HepG2 (cell line): ENCODE measurements around the gene HSD17B2. TPM values are rescaled to one million over a fixed set of nuclear protein-coding genes. Genes with fewer than 3 reads are reported as not detected.

Experiments used
- ATAC-seq: fragments of 200-7000 bp; cut with Tn5 transposase; 3 replicates; pipeline ENCODE4 v1.9.1; 2020; ENCODE audit warnings: mild to moderate bottlenecking, moderate library complexity
- BruUV-seq: library from RNA; stranded (reverse); fragments of 400-500 nt; replicated peaks from 2 replicates; lab custom pipeline; 2021; lab: Mats Ljungman, UMichigan
- CTCF ChIA-PET: fragments of 300-600 bp; formaldehyde crosslinking; extraction: SDS; loops from one replicate; lab custom pipeline; 2021; ENCODE audit warnings: low total read pairs, inconsistent platforms, low intra/inter-chr PET ratio; lab: Yijun Ruan, JAX
- POLR2A ChIA-PET: fragments of 350-600 bp; sonication (Branson Sonifier 250); formaldehyde crosslinking; loops from one replicate; lab custom pipeline; 2020; ENCODE audit warnings: antibody characterized with exemption, inconsistent platforms; lab: Yijun Ruan, JAX
- DNase-seq: peaks from one replicate; pipeline ENCODE4 v3.0.0-alpha.2; 2015; ENCODE audit warnings: low spot score
- FAIRE-seq: peaks from 3 replicates; lab custom pipeline; 2011; peaks lifted over from hg19 to GRCh38; lab: Jason Lieb, UNC
- H2AFZ ChIP-seq: one replicate; pipeline ENCODE4 v1.6.1; 2011; ENCODE audit warnings: low read length, inconsistent platforms
- H3K27ac ChIP-seq: fragments of 300-600 bp; 3 replicates; pipeline ENCODE4 v1.8.0; 2011; ENCODE audit warnings: mixed run types, mild to moderate bottlenecking, mixed read lengths, low read length, inconsistent platforms; ENCODE audit not compliant: insufficient read depth; ENCODE audit errors: extremely low read length
- H3K27me3 ChIP-seq, 2 experiments: fragments of 200-600 bp in 1 of 2; 2 replicates in 1 of 2; 3 replicates in 1 of 2; pipeline versions ENCODE4 v1.6.0 to v1.8.0; 2011; ENCODE audit warnings: low read length in 2 of 2, mild to moderate bottlenecking in 2 of 2, moderate library complexity in 2 of 2, inconsistent platforms in 1 of 2; ENCODE audit not compliant: insufficient read depth in 2 of 2, control insufficient read depth in 1 of 2
- H3K36me3 ChIP-seq, 2 experiments: fragments of 200-600 bp in 1 of 2; replicated peaks in 1 of 2; 2 replicates in 1 of 2; 3 replicates in 1 of 2; pipeline versions ENCODE4 v1.5.1 to v1.8.0; 2011; ENCODE audit warnings: low read length in 2 of 2, inconsistent platforms in 1 of 2; ENCODE audit not compliant: insufficient read depth in 2 of 2, control insufficient read depth in 1 of 2
- H3K4me1 ChIP-seq: 2 replicates; pipeline ENCODE4 v1.5.1; 2012; ENCODE audit warnings: low read length, inconsistent platforms; ENCODE audit not compliant: insufficient read depth
- H3K4me2 ChIP-seq: 2 replicates; pipeline ENCODE4 v1.6.0; 2011; ENCODE audit warnings: low read depth, low read length, inconsistent platforms
- H3K4me3 ChIP-seq, 3 experiments: fragments of 200-600 bp in 1 of 3; sonication (generic), shearing (Covaris generic) in 1 of 3; replicated peaks in 1 of 3; 2 replicates each; pipeline ENCODE4 v1.5.1; 2011 to 2016; ENCODE audit warnings: low read length in 3 of 3, inconsistent platforms in 2 of 3, low read depth in 2 of 3, mild to moderate bottlenecking in 2 of 3, control low read depth in 1 of 3, mixed read lengths in 1 of 3; ENCODE audit not compliant: insufficient read depth in 1 of 3
- H3K79me2 ChIP-seq: one replicate; pipeline ENCODE4 v1.6.1; 2011; ENCODE audit warnings: low read length, inconsistent platforms; ENCODE audit not compliant: insufficient read depth
- H3K9ac ChIP-seq: 2 replicates; pipeline ENCODE4 v1.6.0; 2011; ENCODE audit warnings: mild to moderate bottlenecking, low read depth, low read length, inconsistent platforms; ENCODE audit not compliant: insufficient read depth
- H3K9me3 ChIP-seq: 2 replicates; pipeline ENCODE4 v1.5.1; 2012; ENCODE audit warnings: mild to moderate bottlenecking, low read length
- H4K20me1 ChIP-seq: 2 replicates; pipeline ENCODE4 v1.6.0; 2011; ENCODE audit warnings: inconsistent platforms, mild to moderate bottlenecking, low read length, moderate library complexity; ENCODE audit not compliant: insufficient read depth
- HNF1A ChIP-seq, 2 experiments: sonication (generic) in 1 of 2; formaldehyde crosslinking in 1 of 2; IDR thresholded peaks; 2 replicates each; pipeline versions ENCODE4 v1.4.0 to v1.6.1; 2016 to 2020; ENCODE audit warnings: borderline replicate concordance in 1 of 2, low read depth in 1 of 2, mild to moderate bottlenecking in 1 of 2, missing genetic modification reagents in 1 of 2
- RFX1 ChIP-seq: fragments of 450-650 bp; IDR thresholded peaks from 2 replicates; pipeline ENCODE4 v1.6.1; 2017
- SMAD3 ChIP-seq: sonication (generic); formaldehyde crosslinking; IDR thresholded peaks from 2 replicates; pipeline ENCODE4 v1.4.0; 2020; ENCODE audit warnings: missing genetic modification reagents
- SRY ChIP-seq: sonication (generic); formaldehyde crosslinking; IDR thresholded peaks from 2 replicates; pipeline ENCODE4 v1.8.0; 2022; ENCODE audit warnings: mild to moderate bottlenecking, missing genetic modification reagents
- TBX2 ChIP-seq: sonication (generic); formaldehyde crosslinking; IDR thresholded peaks from 2 replicates; pipeline ENCODE4 v1.5.0; 2020; ENCODE audit warnings: missing genetic modification reagents, mild to moderate bottlenecking, borderline replicate concordance
- TOPORS ChIP-seq: sonication (generic); formaldehyde crosslinking; IDR thresholded peaks from 2 replicates; pipeline ENCODE4 v1.8.0; 2023; ENCODE audit warnings: mild to moderate bottlenecking, missing genetic modification reagents
- ZBTB43 ChIP-seq: sonication (generic); formaldehyde crosslinking; conservative IDR thresholded peaks from 2 replicates; pipeline ENCODE4 v1.4.0; 2020; ENCODE audit warnings: missing genetic modification reagents
- ZKSCAN1 ChIP-seq: fragments of 150-350 bp; IDR thresholded peaks from 2 replicates; pipeline ENCODE4 v1.6.1; 2014; ENCODE audit warnings: low read length
- ZNF292 ChIP-seq: sonication (generic); formaldehyde crosslinking; IDR thresholded peaks from 2 replicates; pipeline ENCODE4 v1.8.1; 2022; ENCODE audit warnings: mild to moderate bottlenecking, low read depth, missing genetic modification reagents, borderline replicate concordance
- ZNF317 ChIP-seq: sonication (generic); formaldehyde crosslinking; IDR thresholded peaks from 2 replicates; pipeline ENCODE4 v1.5.0; 2020; ENCODE audit warnings: mild to moderate bottlenecking, missing genetic modification reagents
- WGBS: methylation state at CpG from one replicate; pipeline ENCODE4 v1.1.6; 2017; ENCODE audit warnings: low lambda C conversion rate; 5-methylcytosine and 5-hydroxymethylcytosine counted together
- in situ Hi-C: cut with HindIII; loops from 2 replicates; pipeline ENCODE4 v1.10.0; 2017; ENCODE audit warnings: low pct_unique_long_range_greater_than_20kb; ENCODE audit not compliant: extremely low pct_ligation_motif_present
- intact Hi-C: fragments of 100-400 bp; cut with micrococcal nuclease; formaldehyde crosslinking; loops from one replicate; pipeline ENCODE4 v1.10.0; 2022; ENCODE audit not compliant: unreplicated experiment
- polyA plus RNA-seq, 8 experiments: library from polyadenylated mRNA; depleted of rRNA in 3 of 8; stranded (reverse) in 7 of 8; unstranded in 1 of 8; fragments of >200 nt; fragmentation: Illumina TruSeq in 4 of 8; extraction: Trizol in 4 of 8; gene quantifications; 2 replicates each; pipeline versions ENCODE4 v1.2.1 to v1.2.3, GENCODE V29; 2011 to 2016; ENCODE audit warnings: low read depth in 4 of 8, missing spikeins in 1 of 8, mixed read lengths in 1 of 8; ENCODE audit not compliant: insufficient read depth in 1 of 8
- total RNA-seq, 5 experiments: library from RNA; depleted of rRNA; stranded (reverse); fragments of >200 nt; fragmentation: Illumina TruSeq; extraction: Trizol; gene quantifications; 2 replicates each; pipeline ENCODE4 v1.2.3, GENCODE V29; 2016; ENCODE audit warnings: low read depth in 1 of 5
- TF ChIP-seq, protein P1 (sequence below): sonication (generic); formaldehyde crosslinking; IDR thresholded peaks from 2 replicates; pipeline ENCODE4 v1.9.0; 2021; ENCODE audit warnings: missing genetic modification reagents, borderline replicate concordance

Gene HSD17B2
- total and polyA plus RNA-seq, 2 of the 13 experiments (the other 11 are each of a cell fraction or from before 2014, with no cell fraction given), result 26.3 to 69.3 TPM

- TF ChIP-seq HNF1A (IDR thresholded peaks at IDR 0.05; ENCODE audit: low read depth) (no peak), HNF1A (CRISPR knock-in tag; IDR thresholded peaks at IDR 0.05; ENCODE audit: borderline replicate concordance) (no peak), SRY (CRISPR knock-in tag) (no peak)
These were observed 28.5 kb downstream of the HSD17B2 start (continued) for GRCh38 chr16:82063456-82064082.

GRCh38 chr16:82067042-82067803 lies 32.2 kb downstream of the HSD17B2 start:
- Histone ChIP-seq H3K9ac (no peak overlapping the region), H3K4me3 (no peak overlapping the region), H4K20me1 (no peaks in the 10 kb centered on the region), H3K9me3 (no peaks in the 10 kb centered on the region), H3K27ac (peak overlapping the region; percentile 64), H3K27me3 (no peaks in the 10 kb centered on the region), H2AFZ (no peak overlapping the region), H3K79me2 (peaks cover 9% of the 10 kb centered on the region), H3K36me3 (peaks cover 15 to 41% of the 10 kb centered on the region in 2 experiments), H3K4me1 (peaks cover 58% of the 10 kb centered on the region), H3K4me2 (peak overlapping the region; percentile 19; the same call in 1 of the 2 replicates)
- CTCF ChIA-PET, result no interaction called here
- POLR2A ChIA-PET, result interaction anchor here (0.9 to 1.9 kb wide), 2 partner anchors 11 to 16 kb away, joined by 4 to 14 read pairs; no protein-coding TSS in a partner anchor
- DNase-seq, result peak; percentile 81
- intact Hi-C loops, result loop anchor here (2.0 kb wide), 1 partner anchor 16 kb away; no protein-coding TSS in a partner anchor
- WGBS, result 52% methylated on average over 6 of the region's 6 CpGs
- no peak for FAIRE-seq
- ATAC-seq, result peak; percentile 84
- BruUV-seq, result no TSS peak
- in situ Hi-C loops, result no loop called here
- TF ChIP-seq ZKSCAN1, result no peak
- TF ChIP-seq TOPORS, result peak; percentile 56; the same call in 1 of the 2 replicates
- no peak for TF ChIP-seq SMAD3 (CRISPR knock-in tag)
- TF ChIP-seq TBX2 (CRISPR knock-in tag), result 0 out of 2 replicates have a peak, but pooled peaks have one; percentile 17
- peak; percentile 43; the same call in 1 of the 2 replicates for TF ChIP-seq ZBTB43 (CRISPR knock-in tag)
- TF ChIP-seq RFX1, result no peak
- TF ChIP-seq, protein P1, sequence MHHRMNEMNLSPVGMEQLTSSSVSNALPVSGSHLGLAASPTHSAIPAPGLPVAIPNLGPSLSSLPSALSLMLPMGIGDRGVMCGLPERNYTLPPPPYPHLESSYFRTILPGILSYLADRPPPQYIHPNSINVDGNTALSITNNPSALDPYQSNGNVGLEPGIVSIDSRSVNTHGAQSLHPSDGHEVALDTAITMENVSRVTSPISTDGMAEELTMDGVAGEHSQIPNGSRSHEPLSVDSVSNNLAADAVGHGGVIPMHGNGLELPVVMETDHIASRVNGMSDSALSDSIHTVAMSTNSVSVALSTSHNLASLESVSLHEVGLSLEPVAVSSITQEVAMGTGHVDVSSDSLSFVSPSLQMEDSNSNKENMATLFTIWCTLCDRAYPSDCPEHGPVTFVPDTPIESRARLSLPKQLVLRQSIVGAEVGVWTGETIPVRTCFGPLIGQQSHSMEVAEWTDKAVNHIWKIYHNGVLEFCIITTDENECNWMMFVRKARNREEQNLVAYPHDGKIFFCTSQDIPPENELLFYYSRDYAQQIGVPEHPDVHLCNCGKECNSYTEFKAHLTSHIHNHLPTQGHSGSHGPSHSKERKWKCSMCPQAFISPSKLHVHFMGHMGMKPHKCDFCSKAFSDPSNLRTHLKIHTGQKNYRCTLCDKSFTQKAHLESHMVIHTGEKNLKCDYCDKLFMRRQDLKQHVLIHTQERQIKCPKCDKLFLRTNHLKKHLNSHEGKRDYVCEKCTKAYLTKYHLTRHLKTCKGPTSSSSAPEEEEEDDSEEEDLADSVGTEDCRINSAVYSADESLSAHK, result no peak
- peak; percentile 27; the same call in 1 of the 2 replicates for TF ChIP-seq ZNF317
- no peak for TF ChIP-seq ZNF292 (CRISPR knock-in tag)
